Measurements from ENCODE around the gene BSDC1.
"Not testable (repeated sequence)": the region's sequence is repeated elsewhere in the genome, so short reads cannot be mapped to it uniquely, and the experiment has no call there.

Gene BSDC1

GRCh38 chr1:32357614-32358013 is 36.6 kb downstream of the BSDC1 start:
- no peak for DNase-seq (ENCODE audit: low spot score)

GRCh38 chr1:32356478-32356877 is 37.8 kb downstream of the BSDC1 start:
- DNase-seq (ENCODE audit: low spot score) = no peak

- not testable (repeated sequence) for DNase-seq (ENCODE audit: low spot score)
Observed at GRCh38 chr1:32355778-32356177, 38.5 kb downstream of the BSDC1 start.

- DNase-seq (ENCODE audit: low spot score) = no peak
Observed at GRCh38 chr1:32353886-32354570, 40.2 kb downstream of the BSDC1 start.

- DNase-seq (ENCODE audit: low spot score) = no peak
Observed at GRCh38 chr1:32353431-32353830, 40.8 kb downstream of the BSDC1 start.

GRCh38 chr1:32352831-32353383 is 41.3 kb downstream of the BSDC1 start:
- no peak for DNase-seq (ENCODE audit: low spot score)

- no peak for DNase-seq (ENCODE audit: low spot score)
Observed at GRCh38 chr1:32352239-32352745, 41.9 kb downstream of the BSDC1 start.

- DNase-seq (ENCODE audit: low spot score) = peak; percentile 93
Observed at GRCh38 chr1:32351399-32352238, 42.6 kb downstream of the BSDC1 start.

GRCh38 chr1:32350785-32351398 is 43.3 kb downstream of the BSDC1 start:
- DNase-seq (ENCODE audit: low spot score) = no peak

- DNase-seq (ENCODE audit: low spot score) = no peak
Observed at GRCh38 chr1:32349211-32349708, 45.0 kb downstream of the BSDC1 start.

- no peak for DNase-seq (ENCODE audit: low spot score)
Observed at GRCh38 chr1:32346532-32347157, 47.6 kb downstream of the BSDC1 start.

GRCh38 chr1:32345289-32345827 is 48.9 kb downstream of the BSDC1 start:
- DNase-seq (ENCODE audit: low spot score) = no peak

- no peak for DNase-seq (ENCODE audit: low spot score)
Observed at GRCh38 chr1:32342704-32343103, 51.5 kb downstream of the BSDC1 start.

- DNase-seq (ENCODE audit: low spot score) = no peak
Observed at GRCh38 chr1:32341971-32342370, 52.3 kb downstream of the BSDC1 start.

- DNase-seq (ENCODE audit: low spot score) = no peak
Observed at GRCh38 chr1:32341186-32341757, 53.0 kb downstream of the BSDC1 start.

- no peak for DNase-seq (ENCODE audit: low spot score)
Observed at GRCh38 chr1:32339363-32339978, 54.8 kb downstream of the BSDC1 start.

GRCh38 chr1:32338637-32339145 is 55.5 kb downstream of the BSDC1 start:
- no peak for DNase-seq (ENCODE audit: low spot score)

GRCh38 chr1:32337855-32338636 is 56.2 kb downstream of the BSDC1 start:
- DNase-seq (ENCODE audit: low spot score) = peak; percentile 97

GRCh38 chr1:32336963-32337675 is 57.1 kb downstream of the BSDC1 start:
- DNase-seq (ENCODE audit: low spot score) = no peak

Data from putamen (tissue), 1 donor.